RPMI8226 (cell line): ENCODE data around the gene TUT4.

ENCODE experiments used
- DNase-seq: peaks from one replicate; pipeline ENCODE4 v3.0.0-alpha.2; 2015

Gene TUT4

DNA sequence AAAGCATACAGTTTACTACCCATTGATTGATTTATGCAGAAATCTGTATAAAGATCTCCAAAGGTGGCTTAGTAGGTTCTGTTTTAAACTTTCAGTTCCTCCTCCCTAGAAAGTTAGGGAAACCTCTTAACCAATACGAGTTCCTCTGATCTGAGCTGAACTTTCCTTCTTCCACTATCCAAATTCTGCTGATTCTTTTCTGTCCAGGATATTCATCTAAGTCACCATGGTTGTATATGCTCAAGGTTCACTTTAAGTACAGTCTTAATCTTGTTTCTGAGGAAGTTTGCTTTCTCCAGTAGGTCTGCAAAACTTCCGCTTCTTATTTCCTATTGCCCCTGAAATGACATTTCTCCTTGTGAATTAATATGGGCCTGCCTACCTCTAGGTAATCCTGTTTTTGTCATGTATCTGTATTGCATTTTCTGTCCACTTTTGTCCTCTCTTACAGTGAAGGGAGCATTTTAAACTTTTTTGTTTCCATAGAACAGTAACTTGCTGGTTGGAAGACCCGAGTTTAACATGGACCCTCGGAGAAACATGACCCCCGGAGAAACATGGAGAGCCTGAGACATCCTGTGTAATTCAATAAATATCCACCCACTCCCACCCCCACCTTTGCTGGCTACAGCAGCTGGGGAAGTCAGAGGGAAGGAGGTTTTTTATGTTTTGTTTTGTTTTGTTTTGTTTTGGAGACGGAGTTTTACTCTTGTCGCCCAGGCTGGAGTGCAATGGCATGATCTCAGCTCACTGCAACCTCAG lies 16.7 kb upstream of the TUT4 start:
- peak; percentile 31 for DNase-seq

DNA sequence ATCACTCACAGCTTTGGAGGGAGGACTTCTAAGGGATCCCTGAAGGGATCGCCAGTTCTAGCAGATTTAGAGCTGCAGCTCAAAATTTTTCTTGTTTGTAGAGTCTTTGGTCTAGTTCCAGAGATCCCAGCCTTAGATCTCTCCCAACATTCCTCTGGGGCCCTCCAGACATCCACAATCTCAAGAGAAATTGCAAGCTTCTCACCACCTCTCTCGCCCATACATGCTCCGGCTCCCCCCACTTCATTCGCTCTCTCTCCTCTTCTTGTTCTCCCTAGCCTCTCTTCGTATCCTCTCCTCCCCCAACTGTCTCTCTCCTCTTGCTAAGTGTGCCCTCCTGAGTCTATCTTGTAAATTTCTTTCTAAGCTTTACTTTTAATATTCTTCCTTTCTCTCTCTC lies 15.1 kb upstream of the TUT4 start:
- DNase-seq: no peak

DNA sequence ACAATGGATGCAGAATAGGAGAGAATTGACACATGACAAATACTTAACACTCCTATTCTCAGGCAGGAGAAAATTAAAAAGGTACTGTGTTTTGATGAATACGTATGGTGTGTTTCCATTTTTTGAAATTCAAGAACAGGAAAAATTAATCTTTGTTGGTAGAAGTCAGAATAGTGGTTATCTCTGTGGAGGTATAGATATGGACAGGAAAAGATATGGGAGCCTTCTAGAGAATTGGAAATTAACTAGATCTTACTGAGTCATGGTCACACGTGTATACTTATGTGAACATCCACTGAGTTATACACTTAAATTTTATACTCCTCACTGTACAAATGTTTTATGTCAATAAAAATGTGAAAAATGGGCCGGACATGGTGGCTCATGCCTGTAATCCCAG lies 9.9 kb upstream of the TUT4 start:
- no peak for DNase-seq

DNA sequence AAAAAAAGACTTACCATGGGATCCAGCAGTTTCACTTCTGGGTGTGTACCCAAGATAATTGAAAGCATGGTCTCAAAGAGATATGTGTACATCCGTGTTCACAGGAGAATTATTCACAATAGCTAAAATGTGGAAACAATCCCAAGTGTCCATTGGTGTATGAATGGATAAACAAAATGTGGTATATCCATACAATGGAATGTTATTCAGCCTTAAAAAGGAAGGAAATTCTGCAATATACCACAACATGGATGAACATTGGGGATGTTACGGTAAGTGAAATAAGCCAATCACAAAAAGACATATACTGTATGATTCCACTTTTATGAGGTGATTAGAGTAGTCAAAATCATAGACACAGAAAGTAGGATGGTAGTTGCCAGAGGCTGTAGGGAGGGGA lies 7.0 kb upstream of the TUT4 start:
- no peak for DNase-seq

DNA sequence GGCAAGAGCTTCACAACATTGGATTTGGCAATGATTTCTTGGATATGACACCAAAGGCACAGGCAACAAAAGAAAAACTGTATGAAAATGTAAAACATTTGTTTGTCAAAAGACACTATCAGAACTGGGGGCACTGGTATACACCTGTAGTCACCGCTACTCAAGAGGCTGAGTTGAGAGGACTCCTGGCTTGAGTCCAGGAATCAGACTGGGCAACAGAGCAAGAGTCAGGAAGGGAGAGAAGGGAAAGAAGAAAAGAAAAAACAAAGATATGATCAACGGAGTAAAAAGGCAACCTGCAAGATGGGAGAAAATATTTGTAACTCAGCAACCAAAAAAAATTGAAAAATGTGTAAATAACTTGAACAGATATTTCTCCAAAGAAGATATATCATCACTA lies 6.0 kb upstream of the TUT4 start:
- DNase-seq: peak; percentile 19

DNA sequence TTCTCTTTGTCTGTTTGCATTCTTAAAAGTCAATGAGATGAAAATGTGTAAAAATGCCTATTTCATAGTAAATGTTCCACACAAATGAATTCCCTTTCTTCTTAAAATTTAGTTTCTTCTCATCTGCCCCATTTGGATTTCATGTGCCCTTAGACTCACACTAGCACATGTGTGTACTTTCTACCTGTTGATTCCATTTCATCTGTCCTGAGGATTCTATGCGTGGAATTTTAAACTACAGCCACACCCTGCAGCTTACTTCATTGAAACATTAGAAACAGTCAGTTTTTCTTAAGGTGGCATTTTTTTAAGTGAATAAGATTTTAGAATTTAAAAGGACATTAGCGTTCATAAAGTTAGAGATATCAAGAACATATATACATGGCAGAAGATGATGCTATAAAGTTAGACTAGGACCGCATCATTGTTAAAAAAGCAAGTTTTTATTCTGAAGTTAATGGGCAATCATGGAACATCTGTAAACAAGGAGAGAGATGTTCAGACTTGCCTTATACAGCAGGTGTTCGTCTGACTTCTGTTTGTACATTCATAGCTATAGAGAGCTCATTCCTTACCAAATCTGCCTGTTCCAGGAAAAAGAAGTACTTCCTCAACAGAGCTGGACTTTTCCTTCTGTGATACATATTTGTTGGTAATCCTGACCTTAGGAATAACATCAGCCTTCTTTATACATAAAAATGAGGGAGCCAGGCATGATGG lies 3.9 kb upstream of the TUT4 start:
- no peak for DNase-seq

DNA sequence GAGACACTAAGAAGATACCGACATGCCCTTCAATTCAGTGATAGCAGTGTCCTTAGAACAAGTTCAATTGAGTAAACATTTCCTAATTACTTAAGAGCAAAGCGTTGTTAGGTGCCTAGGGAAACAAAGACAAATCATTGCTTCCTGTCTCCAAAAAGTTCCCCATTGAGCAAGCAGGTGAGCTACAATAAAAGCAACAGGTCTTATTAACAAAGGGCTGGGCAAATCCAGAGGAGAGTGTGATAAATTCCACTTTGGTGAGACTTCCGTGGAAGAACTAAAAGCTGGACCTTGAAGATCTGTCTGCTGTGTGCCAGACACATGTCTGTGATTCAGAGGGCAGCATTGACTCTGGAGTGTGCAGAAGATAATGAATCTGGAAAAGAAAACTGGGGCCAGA lies 1.9 kb upstream of the TUT4 start:
- DNase-seq: no peak

DNA sequence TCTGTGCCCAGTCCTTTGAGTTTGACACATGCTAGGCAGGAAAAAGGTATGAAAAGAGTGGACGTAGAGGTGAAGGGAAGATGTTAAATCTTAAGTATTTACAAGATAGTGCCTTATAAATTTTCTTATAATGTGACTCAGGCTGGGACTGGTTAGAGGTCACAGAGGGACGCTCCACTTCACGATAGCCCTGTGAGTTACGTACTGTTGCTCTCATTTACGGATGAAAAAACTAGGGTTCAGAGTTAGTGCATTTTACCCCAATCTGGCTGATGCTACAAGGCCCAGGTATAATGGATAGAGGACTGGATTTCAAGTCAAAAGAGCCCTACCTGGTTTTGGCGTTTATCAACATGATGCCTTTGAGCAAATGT lies 1.4 kb upstream of the TUT4 start:
- DNase-seq: no peak

DNA sequence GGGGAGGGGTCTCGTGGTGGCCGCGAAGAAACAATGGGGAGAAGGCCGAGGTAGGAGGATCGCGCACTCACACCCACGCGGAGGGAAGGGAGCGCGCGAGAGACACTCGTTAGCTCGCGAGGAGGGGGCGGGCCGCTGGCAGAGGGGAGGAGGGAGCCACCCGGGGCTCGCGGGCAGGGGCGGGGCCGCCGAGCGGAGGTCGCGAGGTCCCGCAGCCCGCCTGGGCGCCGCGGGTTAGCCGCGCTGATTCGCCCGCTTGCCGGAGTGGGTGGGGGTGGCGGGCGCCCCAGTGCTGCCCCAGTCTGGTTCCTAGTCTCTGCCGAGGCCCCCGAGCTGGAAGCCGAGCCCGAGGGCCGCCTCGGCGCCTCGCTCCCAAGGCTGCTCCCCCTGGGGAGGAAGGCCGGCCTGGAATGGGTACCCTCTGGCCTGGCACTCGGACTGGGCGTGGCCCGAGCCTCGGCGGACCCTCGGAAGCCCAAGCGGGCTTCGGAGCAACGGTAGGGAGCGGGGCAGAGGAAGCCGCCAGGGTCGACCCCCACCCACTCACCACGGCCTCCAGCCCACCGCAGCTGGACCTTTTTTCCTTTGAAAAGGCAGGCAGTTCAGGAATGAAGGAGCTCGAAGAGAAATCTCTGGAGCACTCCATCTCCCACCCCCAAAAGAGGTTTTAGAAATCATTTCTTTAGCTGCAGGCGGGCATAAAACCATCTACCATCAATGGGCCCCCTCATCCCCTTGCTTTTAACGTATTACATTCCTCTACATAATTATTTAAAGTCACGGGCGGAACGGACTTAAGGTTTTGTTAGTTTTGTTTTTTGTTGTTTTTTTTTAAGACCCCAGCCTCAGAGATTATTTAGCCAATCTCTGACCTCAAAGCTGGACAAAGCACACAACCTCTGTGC lies 722 bp upstream of the TUT4 start:
- peak; percentile 90 for DNase-seq

DNA sequence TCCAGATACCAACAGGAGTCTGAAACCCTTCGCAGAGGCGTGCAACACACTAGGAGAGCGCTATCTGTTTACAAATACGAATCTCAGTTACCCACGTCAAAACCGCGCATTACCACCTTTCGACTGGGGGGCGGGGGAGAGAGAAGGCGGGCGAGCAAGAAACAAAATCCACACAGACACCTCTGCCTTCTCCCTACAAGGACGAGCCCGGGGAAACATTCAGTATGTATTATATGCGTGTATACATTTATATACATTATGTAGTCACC lies 722 bp downstream of the TUT4 start:
- DNase-seq: peak; percentile 86

DNA sequence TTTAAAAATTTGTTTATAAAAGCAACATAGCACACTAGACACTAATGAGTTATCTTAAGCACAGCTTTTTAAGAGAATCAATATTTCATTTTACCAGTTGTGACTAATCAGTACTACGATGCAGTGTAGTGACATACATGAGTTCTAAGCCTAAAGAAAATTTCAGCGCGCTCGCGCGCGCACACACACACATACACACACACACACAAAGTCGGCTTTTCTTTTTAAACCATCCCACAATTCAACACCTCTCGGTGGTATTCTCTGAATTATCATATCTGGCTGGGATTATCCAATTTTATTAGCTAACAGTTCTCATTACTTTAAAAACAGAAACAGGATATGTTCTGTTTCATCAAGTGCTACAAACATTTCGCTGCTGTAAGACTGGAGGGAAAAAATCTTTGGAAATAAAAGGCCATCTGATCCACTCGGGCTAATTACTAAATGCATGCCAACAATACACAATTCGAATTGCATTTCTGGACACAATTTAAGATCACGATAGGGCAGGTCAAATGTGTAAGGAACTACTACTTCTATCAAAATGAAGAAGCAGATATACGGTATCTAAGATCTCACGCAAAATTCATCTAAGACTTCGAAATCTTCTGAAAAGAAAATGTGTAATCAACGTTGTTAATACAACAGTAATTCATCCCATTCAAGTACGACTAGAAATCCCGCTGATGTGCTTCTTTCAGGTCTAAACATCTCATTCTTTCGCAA lies 1.2 kb downstream of the TUT4 start:
- DNase-seq: peak; percentile 67

DNA sequence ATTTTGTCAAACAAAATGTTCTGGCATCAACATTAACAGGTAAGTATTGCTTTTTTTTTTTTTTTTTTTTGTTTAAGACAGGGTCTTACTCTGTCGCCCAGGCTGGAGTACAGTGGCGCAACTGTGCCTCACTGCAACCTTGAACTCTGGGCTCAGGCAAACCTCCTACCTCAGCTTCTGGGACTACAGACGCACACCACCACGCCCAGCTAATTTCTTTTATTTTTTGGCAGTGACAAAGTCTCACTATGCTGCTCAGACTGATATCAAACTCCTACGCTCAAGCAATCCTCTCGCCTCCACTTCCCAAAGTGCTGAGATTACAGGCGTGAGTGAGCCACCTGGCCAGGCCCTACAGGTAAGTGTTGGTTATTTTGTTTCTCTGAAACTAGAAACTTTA lies 2.4 kb downstream of the TUT4 start:
- DNase-seq: peak; percentile 76

DNA sequence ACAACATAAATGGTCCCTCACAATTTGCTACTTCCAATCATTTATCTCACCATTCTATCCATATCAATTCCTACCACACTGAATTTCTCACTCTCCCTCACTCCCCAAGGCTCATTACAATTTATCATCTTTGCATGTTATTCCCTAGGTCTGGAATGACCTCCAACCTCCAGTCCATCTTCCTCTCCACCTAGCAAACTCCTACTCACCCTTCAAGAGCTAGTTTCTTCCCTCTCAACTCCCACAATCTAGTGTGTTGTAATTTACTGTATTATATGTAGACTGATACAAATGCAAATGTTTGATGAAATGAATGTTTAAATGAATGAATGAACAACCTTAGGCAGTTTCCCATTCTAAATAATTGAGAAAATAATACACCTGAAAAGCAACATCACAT lies 3.6 kb downstream of the TUT4 start:
- DNase-seq: no peak

DNA sequence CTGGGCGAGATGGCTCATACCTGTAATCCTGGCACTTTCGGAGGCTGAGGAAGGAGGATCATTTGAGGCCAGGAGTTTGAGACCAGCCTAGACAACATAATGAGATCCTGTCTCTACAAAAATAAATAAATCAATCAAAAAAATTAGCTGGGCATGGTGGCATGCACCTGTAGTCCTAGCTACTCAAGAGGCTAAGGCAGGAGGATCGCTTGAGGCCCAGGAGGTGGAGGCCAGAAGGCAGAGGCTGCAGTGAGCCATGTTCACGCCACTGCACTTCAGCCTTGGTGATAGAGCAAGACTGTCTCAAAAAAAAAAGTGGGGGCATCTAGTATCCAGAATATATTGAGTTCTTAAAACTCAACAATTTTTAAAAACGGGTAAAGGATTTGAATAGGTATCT lies 6.0 kb downstream of the TUT4 start:
- DNase-seq: no peak

DNA sequence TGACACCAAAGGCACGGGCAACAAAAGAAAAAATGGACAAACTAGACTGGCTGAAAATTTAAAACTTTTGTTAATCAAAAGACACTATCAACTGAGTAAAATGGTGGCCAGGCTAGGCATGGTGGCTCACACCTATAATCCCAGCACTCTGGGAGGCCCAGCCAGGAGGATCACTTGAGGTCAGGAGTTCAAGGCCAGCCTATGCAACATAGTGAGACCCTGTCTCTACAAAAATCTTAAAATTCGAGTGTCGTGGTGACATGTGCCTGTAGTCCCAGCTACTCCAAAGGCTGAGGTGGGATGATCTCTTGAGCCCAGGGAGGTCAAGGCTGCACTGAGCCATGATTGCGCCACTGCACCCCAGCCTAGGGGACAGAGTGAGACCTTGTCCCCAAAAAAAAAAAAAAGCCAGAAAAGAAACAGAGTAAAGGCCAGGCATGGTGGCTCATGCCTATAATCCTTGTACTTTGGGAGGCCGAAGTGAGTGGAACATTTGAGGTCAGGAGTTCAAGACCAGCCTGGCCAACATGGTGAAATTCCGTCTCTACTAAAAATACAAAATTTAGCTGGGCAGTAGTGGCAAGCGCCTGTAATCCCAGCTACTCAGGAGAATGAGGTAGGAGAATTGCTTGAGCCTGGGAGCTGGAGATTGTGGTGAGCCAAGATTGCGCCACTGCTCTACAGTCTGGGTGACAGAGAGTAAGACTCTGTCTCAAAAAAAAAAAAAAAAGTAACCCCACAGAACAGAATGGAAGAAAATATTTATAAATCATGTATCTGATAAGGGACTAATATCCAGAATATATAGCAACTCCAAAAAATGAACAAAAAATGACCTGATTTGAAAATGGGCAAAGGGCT lies 8.0 kb downstream of the TUT4 start:
- DNase-seq: no peak

DNA sequence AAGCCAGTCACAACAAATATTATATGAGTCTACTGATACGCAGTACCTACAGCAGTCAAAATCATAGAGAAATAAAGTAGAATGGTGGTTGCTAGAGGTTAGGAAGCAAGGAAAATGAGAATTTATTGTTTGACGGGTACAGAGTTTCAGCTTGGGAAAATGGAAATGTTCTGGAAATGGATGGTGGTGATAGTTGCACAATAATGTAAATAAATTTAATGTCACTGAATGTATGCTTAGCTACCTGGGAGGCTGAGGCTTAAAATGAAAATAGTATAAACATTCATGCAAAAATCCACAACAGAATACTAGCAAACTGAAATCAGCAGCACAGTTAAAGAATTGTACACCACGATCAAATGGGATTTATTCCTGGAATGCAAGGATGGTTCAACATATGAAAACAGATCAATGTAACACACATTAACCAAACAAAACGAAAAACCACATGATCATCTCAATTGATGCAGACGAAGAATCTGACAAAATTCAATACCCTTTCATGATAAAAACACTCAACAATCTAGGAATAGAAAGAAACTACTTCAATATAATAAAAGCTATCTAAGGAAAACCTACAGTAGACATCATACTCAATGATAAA lies 10.7 kb downstream of the TUT4 start:
- no peak for DNase-seq

DNA sequence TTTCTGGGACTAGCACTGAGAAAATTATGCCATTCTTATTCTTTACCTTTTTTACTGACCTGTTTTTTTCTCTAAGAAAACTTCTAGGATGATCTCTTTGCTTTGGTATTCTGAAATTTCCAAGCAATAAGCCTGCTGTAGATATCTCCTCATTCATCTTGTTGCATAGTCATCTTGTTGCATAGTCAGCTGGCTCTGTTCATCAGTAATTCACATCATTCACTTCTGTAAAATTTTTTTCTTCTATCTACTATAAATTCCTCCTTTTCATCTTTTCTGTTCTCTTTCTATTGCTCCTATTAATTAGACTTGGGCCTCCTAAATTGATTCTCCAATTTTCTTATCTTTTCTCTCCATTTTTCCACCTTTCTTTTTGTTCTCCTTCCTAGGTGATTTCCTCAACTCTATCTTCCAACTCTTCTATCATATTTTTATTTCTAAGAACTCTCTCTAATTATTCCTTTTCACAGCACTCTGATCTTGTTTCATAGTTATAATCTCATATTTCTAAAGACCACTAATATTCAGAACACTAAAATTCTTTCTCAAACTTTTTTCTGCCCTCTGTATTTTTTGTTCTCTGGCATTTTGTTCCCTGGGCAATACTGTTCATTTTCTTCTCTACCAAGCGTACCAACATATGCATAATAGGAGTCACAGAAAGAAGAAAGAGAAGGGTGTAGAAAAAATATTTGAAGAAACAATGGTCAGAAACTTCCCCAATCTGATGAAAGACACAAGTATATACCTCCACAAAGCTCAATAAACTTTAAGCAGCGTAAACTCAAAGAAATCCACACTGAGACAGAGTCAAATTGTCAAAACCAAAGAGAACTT lies 17.7 kb downstream of the TUT4 start:
- DNase-seq: no peak

DNA sequence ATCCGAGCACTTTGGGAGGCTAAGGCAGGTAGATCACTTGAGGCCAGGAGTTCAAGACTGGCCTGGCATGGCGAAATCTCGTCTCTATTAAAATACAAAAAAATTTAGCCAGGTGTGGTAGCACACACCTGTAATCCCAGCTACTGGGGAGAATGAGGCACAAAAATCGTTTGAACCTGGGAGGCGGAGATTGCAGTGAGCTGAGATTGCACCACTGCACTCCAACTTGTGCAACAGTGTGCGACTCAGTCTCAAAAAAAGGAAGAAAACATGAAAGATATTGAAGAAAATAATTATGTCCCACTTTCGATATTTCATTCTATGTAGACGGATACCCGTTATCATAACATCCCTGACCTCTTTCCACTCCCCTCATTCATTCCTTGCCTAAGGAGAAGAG lies 19.2 kb downstream of the TUT4 start:
- no peak for DNase-seq

DNA sequence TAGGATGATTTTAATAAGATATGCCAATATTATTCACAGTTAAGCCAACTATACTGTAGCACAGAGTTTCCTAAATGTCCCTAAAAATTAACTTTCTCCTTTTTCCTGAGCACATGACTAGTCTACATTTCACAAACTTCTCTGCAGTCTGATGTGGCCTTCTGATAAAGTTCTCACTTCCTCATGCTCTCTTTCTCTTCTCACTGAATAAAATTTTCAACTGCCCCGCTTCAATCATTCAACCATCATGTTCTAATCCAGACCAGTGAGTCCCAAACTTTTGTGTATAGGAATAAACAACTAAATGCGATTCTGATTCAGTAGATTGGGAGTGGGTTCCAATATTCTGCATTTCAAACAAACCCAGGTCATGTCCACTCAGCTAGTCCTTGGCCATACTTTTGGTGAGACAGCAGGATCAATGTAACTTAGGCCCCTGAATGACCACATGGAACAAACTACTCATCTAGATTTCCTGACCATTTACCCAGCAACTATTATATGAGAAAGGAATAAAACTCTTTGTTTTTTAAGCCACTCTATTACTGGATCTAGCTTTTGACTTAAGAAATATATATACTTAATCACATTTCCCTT lies 20.1 kb downstream of the TUT4 start:
- DNase-seq: no peak

DNA sequence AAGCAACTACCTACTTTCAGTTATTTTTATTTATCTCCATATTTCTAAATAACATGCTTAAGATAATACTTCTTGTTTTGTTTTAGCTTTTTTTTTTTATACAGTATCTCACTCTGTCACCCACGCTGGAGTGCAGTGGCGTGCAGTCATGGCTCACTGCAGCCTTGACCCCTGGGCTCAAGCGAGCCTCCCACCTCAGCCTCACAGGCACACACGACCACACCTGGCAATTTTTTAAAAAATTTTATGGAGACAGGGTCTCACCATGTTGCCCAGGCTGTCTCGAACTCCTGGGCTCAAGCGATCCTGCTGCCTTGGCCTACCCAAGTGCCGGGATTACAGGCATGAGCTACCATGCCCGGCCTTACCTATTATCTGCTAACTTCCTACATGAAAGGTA lies 20.6 kb downstream of the TUT4 start:
- no peak for DNase-seq
